AG09309 (cell line): ENCODE measurements around the gene ZNF497.

Experiments used
- DNase-seq: peaks from one replicate; pipeline ENCODE4 v3.0.0-alpha.2; 2010; ENCODE audit warnings: low read depth
- H3K4me3 ChIP-seq: 2 replicates; pipeline ENCODE4 v1.5.1; 2011; ENCODE audit warnings: mild to moderate bottlenecking, low read depth, low read length, moderate library complexity; ENCODE audit not compliant: control insufficient read depth
- CTCF ChIP-seq: IDR thresholded peaks from 2 replicates; pipeline ENCODE4 v1.5.1; 2011; ENCODE audit warnings: mild to moderate bottlenecking, low read depth, low read length, inconsistent platforms; ENCODE audit not compliant: insufficient read depth, control insufficient read depth; ENCODE audit errors: missing control alignments

Gene ZNF497

DNA sequence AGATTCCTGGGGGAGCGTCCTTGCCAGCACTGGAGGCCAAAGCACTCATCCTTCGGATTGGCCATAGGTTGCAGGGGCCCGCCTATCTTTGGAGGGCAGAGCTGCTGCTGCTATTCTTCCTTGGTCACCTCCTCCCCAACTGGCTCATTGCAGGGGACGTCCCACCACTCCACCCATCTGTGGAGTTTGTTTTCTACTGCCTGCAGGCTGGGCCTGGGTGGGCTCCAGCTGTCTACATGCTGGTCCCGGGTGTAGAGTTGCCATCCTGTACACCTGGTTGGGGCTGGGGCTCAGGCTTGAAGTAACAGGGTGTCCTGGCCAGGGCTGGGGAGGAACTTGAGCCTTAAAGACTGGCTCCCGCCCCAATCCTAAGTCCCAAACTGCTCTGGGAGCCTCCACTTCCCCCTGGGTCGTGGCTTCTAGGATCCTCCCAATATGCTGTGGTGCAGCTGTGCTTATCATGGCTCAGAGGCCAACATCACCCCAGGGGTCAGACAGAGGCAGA, 35.0 kb upstream of the ZNF497 start:
- no peak for TF ChIP-seq CTCF
- no peak for DNase-seq
- no peak overlapping the region for H3K4me3 ChIP-seq

GRCh38 chr19:58396691-58397532, 34.4 kb upstream of the ZNF497 start:
- no peak for TF ChIP-seq CTCF
- DNase-seq: no peak
- no peak overlapping the region for H3K4me3 ChIP-seq

GRCh38 chr19:58395979-58396627, 33.6 kb upstream of the ZNF497 start:
- no peak overlapping the region for H3K4me3 ChIP-seq
- no peak for TF ChIP-seq CTCF
- no peak for DNase-seq

DNA sequence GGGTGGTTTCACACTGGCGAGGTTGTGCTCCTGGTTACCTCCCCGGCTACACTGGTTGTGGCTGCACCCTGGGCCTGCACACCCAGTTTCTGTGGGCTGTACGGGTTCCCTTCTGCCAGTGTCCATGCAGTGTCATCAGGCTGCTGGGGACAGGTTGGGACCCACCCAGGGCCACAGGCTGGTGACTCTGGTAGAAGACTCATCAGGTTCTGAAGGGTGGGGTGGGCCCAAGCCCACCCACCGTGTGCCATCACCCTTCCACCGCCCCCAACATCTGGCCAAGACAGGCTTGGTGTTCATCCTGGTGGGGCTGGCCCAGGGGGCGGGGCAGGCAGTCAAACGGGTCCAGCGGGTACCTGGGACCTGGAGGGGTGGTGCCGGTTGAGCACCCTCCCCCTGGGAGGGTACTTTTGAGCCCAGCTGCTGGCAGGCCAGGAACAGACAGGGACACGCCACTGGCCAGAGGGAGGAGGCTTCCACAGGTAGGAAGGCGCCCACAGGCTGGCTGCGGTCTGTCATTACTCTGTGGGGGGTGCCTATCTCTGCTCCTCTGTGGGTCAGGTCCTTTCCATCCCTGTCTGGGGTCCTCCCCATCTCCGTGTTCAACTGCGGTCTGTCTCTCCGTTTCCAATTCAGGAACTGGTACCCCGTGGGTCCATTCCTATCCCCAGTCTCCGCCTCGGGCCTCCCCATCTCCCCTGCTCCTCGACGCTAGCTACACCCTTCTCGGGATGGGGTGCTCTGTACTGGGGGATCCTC, 32.8 kb upstream of the ZNF497 start, which contains the start of gene RNF225:
RNF225 (plus strand) TSS at position 437 of the 759 bp plus-strand sequence. CDS start 434 bp downstream, outside the sequence.
- H3K4me3 ChIP-seq: no peak within 1 kb of the TSS
- no peak for DNase-seq
- no peak for TF ChIP-seq CTCF

GRCh38 chr19:58394821-58395219, 32.3 kb upstream of the ZNF497 start:
- DNase-seq: no peak
- no peak overlapping the region for H3K4me3 ChIP-seq
- TF ChIP-seq CTCF: no peak

- no peak overlapping the region for H3K4me3 ChIP-seq
- no peak for DNase-seq
- TF ChIP-seq CTCF: no peak
Observed at GRCh38 chr19:58393725-58394033, 31.1 kb upstream of the ZNF497 start.
